Cardiac muscle cell (in vitro differentiated cells and primary cell): ENCODE data around the gene SP3. TPM values are rescaled to one million over a fixed set of nuclear protein-coding genes. Genes with fewer than 3 reads are reported as not detected.

Experiments
- DNase-seq, 2 donors: peaks; one replicate each; pipeline versions ENCODE4 v3.0.0 to v3.0.0-alpha.2; 2010 to 2017; ENCODE audit warnings: low read depth in 1 of 2, low spot score in 1 of 2
- H3K27ac ChIP-seq: fragments of 200-600 bp; sonication (generic); 2 replicates; pipeline ENCODE4 v1.5.1; 2016
- H3K27me3 ChIP-seq: fragments of 200-600 bp; sonication (generic); 2 replicates; pipeline ENCODE4 v1.6.0; 2016; ENCODE audit warnings: control low read depth
- H3K36me3 ChIP-seq: fragments of 200-600 bp; sonication (generic); 2 replicates; pipeline ENCODE4 v1.5.1; 2016; ENCODE audit warnings: control low read depth
- H3K4me1 ChIP-seq: fragments of 200-600 bp; sonication (generic); 2 replicates; pipeline ENCODE4 v1.8.1; 2017; ENCODE audit warnings: low read depth, mild to moderate bottlenecking, mixed run types
- H3K4me3 ChIP-seq: fragments of 200-600 bp; sonication (generic); 2 replicates; pipeline ENCODE4 v1.5.1; 2016; ENCODE audit warnings: mild to moderate bottlenecking
- H3K9me3 ChIP-seq: fragments of 200-600 bp; sonication (generic); 2 replicates; pipeline ENCODE4 v1.5.1; 2017; ENCODE audit warnings: low read depth, mild to moderate bottlenecking, control low read depth
- CTCF ChIP-seq: IDR thresholded peaks from 2 replicates; pipeline ENCODE4 v1.5.1; 2012; ENCODE audit warnings: low read depth, mild to moderate bottlenecking, low read length
- polyA plus RNA-seq: library from polyadenylated mRNA; unstranded; fragments of >200 nt; fragmentation: Nextera tagmentation; extraction: Ambion mirVana; gene quantifications from 2 replicates; pipeline ENCODE4 v1.2.1, GENCODE V29; 2016
- total RNA-seq: library from RNA; depleted of rRNA; stranded (reverse); fragments of >200 nt; gene quantifications from 2 replicates; pipeline ENCODE4 v1.2.3, GENCODE V29; 2016

Gene SP3
- total and polyA plus RNA-seq, 2 experiments from 2014 or later: 36.0 to 164 TPM

DNA sequence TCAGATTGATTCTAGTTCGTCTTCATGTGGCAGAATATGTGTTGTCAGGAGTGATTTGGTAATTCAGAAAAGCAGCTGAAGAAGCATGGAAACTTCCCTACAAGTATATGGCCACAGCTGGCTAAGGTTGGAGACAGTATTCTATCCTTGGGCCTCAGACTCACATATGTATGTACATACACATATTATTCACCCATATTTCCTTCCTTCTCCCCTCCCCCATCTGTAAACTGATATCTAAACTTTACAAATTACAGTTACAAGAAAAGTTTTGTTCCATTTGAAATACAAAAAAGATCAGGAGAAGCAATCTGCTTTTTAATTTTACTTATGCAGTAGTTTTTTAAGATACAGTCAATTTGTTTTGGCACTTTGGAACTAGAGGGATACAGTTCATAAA is 3.1 kb downstream of the SP3 start:
- Histone ChIP-seq H3K27ac (peak overlapping the region; percentile 98), H3K4me3 (peak overlapping the region; percentile 88), H3K36me3 (no peaks in the 10 kb centered on the region), H3K27me3 (no peaks in the 10 kb centered on the region), H3K4me1 (peaks cover 21% of the 10 kb centered on the region), H3K9me3 (no peaks in the 10 kb centered on the region)
- no peak for TF ChIP-seq CTCF
- DNase-seq: no peak

- H3K9me3 ChIP-seq: no peaks in the 10 kb centered on the region
- H3K27ac ChIP-seq: no peak overlapping the region
- H3K4me1 ChIP-seq: peaks cover 22% of the 10 kb centered on the region
These were observed 3.8 kb downstream of the SP3 start for GRCh38 chr2:173961346-173961705.

DNA sequence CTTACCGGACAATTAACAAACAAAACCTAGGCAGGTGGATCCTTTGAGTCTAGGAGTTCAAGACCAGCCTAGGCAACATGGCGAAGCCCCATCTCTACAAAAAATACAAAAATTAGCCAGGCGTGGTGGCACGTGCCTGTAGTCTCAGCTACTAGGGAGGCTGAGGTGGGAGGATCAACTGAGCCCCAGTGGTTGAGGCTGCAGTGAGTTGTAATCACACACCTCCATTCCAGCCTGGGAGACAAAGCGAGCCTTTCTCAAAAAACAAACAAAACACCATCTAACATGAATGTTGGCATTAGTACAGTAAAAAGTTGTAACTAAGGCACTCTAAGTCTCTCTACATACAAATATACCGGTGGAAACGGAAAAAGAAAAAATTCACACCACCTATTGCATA is 5.3 kb downstream of the SP3 start:
- no peak for TF ChIP-seq CTCF
- Histone ChIP-seq H3K9me3 (no peaks in the 10 kb centered on the region), H3K36me3 (peaks cover 10% of the 10 kb centered on the region), H3K4me3 (no peak overlapping the region), H3K4me1 (peaks cover 22% of the 10 kb centered on the region), H3K27ac (no peak overlapping the region), H3K27me3 (no peaks in the 10 kb centered on the region)
- no peak for DNase-seq

More at GRCh38 chr2:173961346-173961705, 3.8 kb downstream of the SP3 start:
- no peak for DNase-seq
- Histone ChIP-seq H3K27me3 (no peaks in the 10 kb centered on the region), H3K36me3 (no peaks in the 10 kb centered on the region), H3K4me3 (peak overlapping the region; percentile 88)
- no peak for TF ChIP-seq CTCF

DNA sequence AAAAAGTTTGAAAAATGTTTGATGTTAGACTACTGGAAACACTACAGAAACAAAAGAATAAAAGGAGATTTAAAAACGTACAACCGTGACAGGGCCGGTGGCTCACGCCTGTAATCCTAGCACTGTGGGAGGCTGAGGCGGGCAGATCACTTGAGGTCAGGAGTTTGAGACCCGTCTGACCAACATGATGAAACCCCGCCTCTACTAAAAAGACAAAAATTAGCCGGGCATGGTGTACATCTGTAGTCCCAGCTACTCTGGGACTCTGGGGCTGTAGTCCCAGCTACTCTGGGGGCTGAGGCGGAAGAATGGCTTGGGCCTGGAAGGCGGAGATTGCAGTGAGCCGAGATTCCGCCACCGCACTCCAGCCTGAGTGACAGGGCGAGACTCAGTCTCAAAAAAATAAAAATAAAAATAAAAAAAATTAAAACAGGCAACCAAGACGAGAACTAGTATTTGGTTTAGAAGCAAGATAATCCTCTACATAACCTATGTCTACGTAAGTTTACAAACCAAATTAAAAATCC is 5.8 kb downstream of the SP3 start:
- H3K4me1 ChIP-seq: peaks cover 22% of the 10 kb centered on the region
- no peaks in the 10 kb centered on the region for H3K27me3 ChIP-seq
- peaks cover 15% of the 10 kb centered on the region for H3K36me3 ChIP-seq
- no peak for DNase-seq
- H3K27ac ChIP-seq: no peak overlapping the region
- TF ChIP-seq CTCF: no peak
- no peaks in the 10 kb centered on the region for H3K9me3 ChIP-seq
- H3K4me3 ChIP-seq: no peak overlapping the region

GRCh38 chr2:173958198-173958846 is 6.9 kb downstream of the SP3 start:
- H3K9me3 ChIP-seq: no peaks in the 10 kb centered on the region
- H3K27ac ChIP-seq: no peak overlapping the region
- no peak for DNase-seq
- H3K36me3 ChIP-seq: peaks cover 21% of the 10 kb centered on the region
- peaks cover 22% of the 10 kb centered on the region for H3K4me1 ChIP-seq
- H3K27me3 ChIP-seq: no peaks in the 10 kb centered on the region
- H3K4me3 ChIP-seq: no peak overlapping the region
- no peak for TF ChIP-seq CTCF
